NCI-H2081 treated with DMSO at 0.1 percent for 48 hours (cell line): ENCODE measurements around the gene B9D2.
A peak's percentile ranks its signal among the peaks of the same experiment; 100 is the strongest.

ENCODE experiments used
- DNase-seq: peaks from one replicate; lab custom pipeline; 2025; lab: John Stamatoyannopoulos, UW

Gene B9D2

DNA sequence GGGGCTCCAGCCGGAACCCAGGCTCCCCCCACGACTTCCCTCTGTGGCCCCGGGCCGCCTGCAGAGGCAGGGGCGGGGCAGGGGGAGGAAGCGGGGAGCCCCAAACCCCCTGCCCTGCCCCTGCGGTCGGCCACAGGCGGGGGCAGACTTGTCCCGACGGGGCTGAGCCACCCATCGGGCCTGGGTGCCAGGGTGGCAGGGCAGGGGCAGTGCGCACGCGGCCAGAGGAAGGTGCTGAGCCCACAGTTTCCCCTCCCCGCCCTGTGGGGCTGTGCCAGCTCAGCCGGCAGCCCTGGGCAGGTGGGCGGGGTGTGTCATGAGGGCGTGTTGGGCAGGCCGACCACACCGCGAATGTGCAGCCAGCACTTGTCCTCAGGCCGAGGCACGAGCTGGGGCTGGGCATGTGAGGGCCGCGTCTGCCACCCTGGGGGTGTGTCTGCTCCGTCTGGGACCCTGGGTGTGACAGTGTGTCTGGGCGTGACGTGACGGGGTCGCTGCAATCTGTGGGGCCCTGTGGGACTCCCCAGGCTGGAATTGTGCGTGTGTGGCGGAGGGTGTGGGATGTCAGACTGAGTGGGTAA, 36.3 kb downstream of the B9D2 start:
- DNase-seq = no peak

DNA sequence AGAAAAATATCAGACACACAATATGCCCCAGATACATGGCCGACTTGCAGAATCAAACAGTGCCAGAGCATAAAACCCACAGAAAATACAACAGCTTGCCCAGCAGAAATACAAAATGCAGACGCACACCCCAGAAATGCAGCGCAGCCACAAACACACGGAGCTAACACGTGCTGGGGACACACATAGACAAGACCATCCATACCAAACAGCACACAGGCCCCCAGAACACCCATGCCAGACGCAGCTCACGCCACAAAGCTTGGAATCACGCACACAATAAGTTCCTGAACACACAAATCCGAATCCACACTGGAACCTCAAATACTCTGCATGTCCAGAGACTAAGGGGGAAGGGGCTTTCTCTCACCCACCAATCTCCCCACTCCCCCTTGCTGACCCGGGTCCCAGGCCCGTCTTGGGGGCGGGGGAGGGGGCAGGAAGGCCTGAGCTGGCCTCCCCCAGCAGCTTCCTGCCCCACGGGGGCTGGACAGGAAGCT, 36.8 kb downstream of the B9D2 start:
- DNase-seq = no peak

DNA sequence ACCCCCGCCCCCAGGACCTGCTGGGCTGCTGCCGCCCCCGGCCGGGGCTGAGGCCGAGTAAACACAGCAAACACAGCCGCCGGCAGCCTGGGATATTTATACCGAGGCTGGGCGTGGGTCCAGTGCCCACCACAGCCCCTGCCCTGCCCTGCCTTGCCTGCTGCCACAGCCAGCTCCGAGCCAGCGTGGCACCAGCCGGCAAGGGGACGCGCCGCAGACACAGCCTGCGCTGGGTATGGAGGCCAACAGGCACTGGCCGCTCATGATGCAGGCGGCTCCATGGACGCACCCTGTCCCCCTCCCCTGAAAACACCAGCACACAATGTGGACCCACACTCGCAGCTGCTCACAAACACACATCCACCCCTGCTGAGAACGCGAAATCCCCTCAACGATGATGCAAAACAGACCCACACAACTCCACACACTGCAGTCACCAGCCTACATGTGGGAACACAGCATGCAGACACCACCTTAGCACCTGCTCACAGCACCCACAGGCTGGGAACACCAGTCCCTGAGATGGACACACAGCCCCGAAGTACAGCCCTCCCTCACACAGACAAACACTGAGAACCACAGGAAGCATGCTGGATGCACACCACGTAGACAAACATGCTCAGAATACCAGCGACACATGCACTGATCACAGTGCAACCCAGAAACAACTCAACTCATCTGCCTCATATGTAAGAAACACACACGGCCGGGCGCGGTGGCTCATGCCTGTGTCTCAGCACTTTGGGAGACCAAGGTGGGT, 37.8 kb downstream of the B9D2 start:
- no peak for DNase-seq

DNA sequence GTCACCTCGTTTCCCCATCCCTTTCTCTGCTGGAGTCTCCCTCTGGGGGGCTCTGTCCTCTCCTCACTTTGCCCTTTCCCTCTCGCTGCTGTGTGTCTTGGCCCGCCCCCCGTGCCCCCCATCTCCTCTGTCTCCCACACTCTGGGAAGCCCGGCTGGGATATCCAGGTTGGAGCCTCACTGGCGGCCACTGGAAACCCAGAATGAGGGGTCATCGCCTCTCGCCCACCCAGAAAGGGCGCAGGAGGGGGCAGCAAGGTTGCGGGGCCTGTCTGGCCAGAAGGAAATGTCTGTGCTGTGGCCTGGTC, 38.4 kb downstream of the B9D2 start:
- no peak for DNase-seq

DNA sequence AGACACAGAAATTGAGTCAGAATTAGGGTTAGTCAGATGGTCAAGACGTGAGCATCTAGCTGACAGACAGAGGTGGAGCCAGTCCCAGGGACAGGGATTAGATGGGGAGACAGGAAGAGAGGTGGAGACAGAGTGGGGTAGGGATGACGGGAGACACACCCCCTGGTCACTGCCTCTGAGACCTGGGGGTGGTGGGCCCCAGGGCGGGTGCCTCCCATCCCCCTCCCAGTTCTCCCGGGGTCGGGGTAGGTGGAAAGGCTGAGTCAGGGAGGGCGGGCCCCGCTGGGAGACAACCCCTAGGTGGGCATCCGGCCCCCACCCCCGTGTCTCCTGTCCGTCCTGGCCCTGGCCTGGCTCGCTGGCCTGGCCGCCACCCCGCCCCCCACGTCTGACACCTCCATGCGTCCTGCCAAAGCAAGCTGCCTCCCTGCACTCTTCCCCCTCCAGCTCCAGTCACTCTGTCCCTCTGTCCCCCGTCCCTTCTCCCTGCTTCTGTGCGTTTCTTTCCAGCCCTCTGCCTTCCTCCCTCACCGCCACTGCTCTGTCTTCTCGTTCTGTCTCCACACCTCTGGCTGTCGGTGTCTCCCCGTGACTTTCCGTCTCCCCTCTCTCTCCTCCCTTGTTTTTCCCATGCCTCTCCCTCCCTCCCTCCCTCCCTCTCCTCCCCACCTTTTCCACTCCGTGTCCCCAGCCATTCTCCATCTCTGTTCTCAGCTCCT, 38.9 kb downstream of the B9D2 start:
- DNase-seq = no peak

DNA sequence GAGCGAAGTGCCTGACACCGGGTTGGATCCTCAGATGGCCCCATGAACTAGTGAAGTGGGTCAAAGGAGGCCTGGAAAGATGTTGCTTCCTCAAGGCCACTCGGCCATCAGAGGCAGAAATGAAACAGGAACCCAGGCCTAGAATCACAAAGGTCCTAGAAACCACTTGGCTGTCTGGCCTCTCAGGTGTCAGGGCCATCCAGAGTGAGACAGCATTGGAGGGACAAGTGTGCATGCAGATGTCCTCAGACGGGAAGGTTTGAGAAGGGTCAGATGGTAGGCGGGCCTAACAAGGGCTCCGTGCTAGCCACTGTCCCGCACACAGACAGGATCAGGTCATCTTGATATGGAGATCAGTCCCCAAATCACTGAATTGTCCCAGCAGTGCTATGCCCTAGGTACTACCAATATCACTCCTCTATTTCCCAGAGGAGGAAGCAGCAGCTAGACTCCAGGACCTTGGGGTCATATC, 39.7 kb downstream of the B9D2 start:
- DNase-seq = no peak

DNA sequence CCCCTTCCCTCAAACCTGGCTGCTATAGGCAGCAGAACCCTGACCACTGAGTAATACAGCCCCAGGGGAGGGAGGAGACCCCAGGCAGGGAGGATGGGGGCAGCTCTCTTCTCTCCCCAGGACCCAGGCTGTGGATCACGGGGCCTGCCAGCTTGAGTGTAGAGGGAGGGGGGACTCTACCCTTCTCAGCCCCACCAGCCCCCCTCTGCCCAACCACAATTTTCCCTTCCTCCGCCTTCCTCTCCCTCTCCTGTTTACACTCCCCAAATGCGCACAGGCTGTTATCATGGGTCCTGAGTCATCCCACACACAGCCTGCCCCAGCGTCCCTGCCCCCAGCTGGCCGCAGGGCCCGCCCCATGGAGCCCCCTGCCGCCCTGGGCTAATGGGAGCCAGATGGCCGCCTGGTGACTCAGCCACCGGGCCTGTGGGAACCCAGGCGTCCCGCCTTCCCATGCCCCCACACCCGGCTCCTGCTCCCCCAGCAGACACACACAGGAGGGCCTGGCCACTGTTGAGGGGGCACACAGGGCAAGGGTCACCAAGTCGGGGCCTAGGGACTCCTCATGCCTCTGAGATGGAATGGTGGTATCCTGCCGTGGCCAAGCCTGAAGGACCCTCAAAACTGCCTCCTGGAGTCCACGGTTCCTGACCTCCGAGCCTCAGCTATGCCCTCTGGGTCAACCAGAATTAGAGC, 40.4 kb downstream of the B9D2 start:
- no peak for DNase-seq

DNA sequence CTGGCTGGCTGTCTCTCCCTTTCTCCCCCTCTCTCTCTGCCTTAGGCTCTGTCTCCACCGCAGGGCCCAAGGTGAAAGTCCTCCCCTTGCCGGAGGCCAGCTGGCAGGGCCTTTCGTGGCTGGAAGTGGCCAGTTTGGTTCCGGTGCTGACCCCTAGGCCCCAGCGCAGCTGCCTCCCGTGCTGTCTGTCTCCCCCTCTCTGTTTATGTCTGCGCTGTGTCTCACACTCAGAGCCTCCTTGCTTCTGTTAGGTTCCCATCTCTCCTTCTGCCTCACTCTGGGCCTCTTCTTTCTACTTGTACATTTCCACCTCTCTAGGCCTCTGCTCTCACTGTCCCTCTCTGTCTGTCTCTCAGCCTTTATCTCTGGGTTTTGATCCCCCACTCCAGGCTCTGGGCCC, 40.9 kb downstream of the B9D2 start:
- no peak for DNase-seq

DNA sequence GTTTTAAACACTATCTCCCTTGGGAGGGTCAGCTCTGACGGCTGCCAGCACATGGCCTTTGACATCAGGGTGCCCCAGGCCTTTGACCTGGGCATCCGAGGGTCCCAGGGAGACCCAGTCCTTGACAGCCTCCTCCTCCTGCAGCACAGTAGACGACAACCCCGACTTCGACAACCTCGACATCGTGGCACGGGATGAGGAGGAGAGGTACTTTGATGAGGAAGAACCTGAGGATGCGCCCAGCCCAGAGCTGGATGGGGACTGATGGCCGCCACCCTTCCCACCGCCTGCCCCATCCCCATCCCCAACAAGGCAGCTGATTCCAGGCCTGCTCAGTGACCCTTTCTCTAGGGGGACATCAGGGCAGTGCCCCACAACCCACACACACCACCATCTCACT, 41.5 kb downstream of the B9D2 start:
- DNase-seq = no peak

DNA sequence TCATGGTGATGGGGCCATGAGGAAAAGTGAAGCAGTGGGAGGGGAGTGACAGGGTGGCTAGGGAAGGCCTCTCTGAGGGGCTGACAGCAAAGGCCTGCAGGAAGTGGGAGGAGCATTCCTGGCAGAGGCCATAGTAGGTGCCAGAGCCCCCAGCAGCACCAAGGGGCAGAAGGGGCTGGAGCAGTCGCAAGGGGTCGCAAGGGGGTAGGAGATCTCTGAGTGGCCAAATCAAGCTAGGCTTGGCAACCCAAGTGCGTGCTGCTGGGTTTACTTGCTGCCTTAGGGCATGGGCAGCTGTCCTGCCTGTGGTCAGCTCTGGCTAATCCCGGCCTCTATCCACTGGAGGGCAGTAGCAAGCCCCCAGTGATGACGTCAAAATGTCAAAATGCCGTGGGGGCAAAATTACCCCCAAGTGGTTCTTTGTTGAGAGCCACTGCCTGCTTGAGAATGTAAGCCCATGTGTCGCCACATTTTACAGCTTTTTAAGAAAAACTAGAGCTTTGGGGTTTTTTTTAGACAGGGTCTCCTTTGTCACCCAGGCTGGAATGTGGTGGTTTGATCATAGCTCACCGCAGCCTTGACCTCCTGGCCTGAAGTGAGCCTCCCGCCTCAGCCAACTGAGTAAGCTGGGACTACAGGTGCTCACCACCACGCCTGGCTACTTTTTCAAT, 42.2 kb downstream of the B9D2 start:
- DNase-seq = no peak

DNA sequence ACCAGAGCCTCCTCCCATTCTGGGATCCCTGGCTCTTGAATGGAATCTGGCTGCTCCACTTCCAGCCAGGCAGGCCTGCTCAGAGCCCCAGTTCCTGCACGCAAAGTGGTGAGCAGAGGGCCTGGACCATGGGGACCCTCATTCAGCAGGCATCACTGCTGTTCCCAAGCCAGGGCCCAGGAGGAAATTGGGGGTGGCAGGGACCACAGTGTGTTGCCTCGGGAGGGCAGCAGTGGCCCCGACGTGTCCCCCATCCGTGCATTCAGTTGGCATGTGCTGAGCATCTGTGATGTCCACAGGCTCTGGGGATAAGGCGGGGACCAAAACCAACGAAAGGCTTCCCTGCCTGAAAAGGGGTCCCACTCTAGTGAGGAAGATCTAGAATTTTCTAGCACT, 42.7 kb downstream of the B9D2 start:
- no peak for DNase-seq

DNA sequence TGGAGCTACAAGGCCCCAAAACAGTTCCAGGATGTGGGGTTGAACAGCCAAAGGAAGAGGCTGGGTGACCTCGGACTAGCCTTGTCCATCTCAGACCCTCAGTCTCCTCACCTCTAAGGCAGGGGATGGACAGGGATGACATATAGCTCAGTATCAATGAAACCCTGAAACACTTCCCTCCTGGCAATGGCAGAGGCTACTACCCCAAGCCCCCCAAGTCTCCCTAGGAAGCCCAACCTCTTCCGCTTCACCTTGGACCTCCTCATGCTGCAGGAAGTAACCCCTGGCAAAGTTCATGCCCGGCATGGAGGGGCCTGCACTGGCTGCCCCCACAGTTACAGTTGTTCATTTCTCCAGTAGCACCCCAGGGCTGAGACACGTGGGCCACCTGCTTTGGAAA, 43.4 kb downstream of the B9D2 start:
- DNase-seq = no peak

DNA sequence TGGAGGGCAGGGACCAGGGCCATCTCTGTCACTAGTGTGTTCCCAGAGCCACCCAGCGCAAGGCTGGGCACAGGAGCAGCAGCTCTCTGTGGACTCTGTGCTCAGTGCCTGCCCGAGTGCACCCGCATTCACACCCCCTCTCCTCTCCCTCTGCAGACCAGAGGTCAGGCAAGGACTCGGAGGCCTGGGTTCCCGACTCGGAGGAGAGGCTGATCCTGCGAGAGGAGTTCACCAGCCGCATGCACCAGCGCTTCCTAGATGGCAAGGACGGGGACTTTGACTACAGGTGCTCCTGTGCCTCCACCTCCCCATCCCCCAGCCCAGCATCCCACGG, 43.8 kb downstream of the B9D2 start:
- DNase-seq = no peak

DNA sequence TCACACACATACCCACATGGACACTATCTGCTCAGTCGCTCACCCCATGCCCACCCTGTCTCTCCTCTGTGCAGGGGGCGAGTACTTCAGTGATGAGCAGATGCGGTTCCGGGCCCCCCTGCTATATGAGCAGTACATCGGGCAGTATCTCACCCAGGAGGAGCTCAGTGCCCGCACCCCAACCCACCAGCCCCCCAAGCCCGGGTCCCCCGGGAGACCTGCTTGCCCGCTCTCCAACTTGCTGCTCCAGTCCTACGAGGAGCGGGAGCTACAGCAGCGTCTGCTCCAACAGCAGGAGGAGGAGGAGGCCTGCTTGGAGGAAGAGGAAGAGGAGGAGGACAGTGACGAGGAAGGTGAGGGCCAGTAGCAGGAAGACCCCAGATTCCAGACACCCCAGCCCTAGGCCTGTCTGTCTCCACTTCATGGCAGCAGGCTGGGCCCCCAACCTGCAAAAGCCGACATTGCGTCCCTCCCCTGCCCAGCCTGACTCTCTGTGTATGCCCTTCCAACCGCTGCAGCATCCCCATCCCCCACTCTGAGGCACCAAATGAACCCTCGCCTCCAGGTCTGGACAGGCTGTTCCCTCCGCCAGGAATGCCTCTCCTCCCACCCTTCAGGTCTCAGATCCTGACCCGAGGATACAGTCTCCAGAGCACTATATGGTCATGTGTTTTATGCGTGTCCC, 44.3 kb downstream of the B9D2 start:
- DNase-seq = no peak

DNA sequence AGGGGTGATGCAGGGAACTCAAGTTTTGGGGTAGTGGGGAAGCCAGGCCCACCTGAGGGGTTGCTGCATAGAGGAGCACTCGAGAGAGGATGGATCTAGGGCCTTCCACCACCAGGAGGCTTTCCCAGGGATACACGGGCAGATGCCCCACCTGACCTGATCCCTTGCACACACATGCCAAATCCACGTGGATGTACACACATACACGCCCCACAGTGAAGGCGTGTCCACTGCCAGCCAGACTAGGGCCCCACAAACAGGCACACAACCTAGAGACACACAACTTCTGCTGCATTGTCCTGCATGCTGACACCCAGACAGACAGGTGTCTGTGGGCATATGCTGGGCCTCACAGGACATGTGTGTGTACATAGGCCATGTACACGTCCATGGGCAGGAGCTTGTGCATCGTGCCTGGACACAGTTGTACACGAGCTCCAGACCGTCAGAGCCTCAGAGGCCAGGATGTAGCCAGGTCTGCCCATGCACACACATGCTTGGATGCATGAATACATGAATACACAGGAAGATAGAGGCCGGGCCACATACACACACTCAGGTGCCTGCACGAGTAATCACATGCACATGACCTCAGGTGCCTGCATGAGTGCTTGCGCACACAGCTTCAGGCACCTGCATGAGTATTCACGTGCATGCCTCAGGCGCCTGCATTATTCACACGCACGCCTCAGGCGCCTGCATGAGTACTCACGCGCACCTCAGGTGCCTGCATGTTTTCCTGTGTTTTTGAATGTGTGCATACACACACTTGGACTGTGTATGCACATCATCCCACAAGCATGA, 45.1 kb downstream of the B9D2 start:
- no peak for DNase-seq

DNA sequence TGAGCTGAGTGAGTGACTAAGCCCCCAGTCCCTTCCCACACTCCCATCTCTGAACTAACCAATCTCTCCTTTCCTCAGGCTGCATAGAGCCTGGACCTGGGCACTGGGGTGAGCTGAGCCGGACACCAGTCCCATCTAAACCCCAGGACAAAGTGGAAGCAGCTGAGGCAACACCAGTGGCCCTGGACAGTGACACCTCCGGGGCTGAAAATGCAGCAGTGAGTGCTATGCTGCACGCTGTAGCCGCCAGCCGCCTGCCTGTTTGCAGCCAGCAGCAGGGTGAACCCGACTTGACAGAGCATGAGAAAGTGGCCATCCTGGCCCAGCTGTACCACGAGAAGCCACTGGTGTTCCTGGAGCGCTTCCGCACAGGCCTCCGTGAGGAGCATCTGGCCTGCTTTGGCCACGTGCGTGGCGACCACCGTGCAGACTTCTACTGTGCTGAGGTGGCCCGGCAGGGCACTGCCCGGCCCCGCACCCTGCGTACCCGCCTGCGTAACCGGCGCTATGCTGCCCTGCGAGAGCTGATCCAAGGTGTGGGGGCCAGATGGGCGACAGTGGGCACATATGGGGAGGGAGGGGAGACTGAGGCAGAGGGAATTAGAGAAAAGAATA, 47.5 kb downstream of the B9D2 start:
- DNase-seq = no peak

DNA sequence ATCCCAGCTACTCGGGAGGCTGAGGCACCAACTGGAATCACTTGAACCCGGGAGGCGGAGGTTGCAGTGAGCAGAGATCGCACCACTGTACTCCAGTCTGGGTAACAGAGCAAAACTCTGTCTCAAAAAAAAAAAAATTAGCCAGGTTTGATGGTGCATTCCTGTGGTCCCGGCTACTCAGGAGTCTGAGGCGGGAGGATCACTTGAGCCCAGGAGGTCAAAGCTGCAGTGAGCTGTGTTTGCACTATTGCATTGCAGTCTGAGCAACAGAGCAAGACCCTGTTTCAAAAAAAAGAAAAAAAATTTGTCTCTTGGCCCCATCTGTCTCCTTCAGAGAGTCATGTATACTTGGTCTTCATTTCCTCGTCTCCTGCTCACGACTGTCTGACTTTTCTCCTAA, 52.3 kb downstream of the B9D2 start:
- DNase-seq = no peak

DNA sequence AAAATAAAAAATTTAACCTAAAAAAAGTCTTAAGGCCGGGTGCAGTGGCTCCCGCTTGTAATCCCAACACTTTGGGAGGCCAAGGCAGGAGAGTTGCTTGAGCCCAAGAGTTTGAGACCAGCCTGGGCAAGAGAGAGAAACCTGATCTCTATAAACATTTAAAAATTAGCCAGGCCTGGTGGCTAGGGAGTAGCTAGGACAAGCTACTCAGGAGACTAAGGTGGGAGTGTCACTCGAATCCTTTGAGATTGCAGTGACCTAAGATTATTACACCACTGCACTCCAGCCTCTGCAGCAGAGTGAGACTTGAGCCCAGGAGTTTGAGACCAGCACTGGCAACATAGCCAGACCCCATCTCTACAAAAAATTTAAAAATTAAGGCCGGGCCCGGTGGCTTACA, 52.9 kb downstream of the B9D2 start:
- DNase-seq = no peak

DNA sequence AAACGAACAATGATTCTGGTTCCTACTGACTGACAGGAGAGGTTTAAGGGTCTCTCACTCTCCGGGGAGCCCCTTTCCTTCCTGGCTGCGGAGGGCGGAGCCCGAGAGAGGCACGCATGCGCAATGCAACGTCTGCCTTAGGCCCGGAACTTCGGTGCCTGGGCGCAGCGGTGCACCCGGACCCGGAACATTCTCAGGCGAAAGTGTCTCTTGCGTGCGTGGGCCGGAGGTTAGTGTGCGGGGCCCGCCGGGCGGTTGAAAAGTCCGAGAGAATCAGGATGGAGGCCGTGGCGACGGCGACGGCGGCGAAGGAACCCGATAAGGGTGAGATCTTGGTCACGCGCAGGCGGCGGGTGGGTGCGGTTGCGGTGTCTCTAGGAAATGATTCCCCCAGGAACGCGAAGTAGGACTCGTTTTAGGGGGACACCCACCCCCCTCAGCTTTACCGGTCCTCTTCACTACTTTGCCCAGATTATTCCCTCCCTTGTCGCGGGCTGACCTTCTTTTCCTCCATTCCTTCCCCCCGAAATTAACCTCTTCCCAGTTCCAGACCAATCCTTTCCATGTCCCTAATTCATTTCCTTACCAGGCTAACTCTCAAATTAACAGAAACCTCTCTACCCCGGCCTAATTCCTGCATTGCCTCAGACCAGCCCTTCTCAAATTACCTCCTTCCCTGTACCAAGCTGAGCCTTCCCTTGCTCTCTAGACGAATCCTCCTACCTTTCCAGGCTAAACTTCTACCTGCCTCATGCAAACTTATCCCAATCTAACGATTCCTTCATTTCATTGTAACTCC, 53.7 kb downstream of the B9D2 start, which contains the start of gene CCDC97:
TSS of gene CCDC97 (plus strand) at position 140 of the 799 bp plus-strand sequence. CDS start at position 279, 139 bp downstream.
- peak; percentile 17 for DNase-seq
